GM23338 (cell line): ENCODE data around the gene JOSD1. TPM values are rescaled to one million over a fixed set of nuclear protein-coding genes. Genes with fewer than 3 reads are reported as not detected.

ENCODE experiments used
- ATAC-seq: fragments of 200-7000 bp; cut with Tn5 transposase; 3 replicates; pipeline ENCODE4 v1.9.1; 2020
- DNase-seq: peaks from one replicate; pipeline ENCODE4 v3.0.0-alpha.2; 2015; ENCODE audit warnings: low spot score
- H2AFZ ChIP-seq: fragments of 200-600 bp; sonication (generic); 2 replicates; pipeline ENCODE4 v1.8.0; 2016; ENCODE audit warnings: antibody characterized with exemption, mild to moderate bottlenecking, moderate library complexity
- H3F3A ChIP-seq: fragments of 200-600 bp; sonication (generic); replicated peaks from 2 replicates; pipeline ENCODE4 v1.8.0; 2017; ENCODE audit warnings: antibody characterized with exemption, mixed run types, low read depth
- H3K27ac ChIP-seq: fragments of 200-600 bp; sonication (generic); 2 replicates; pipeline ENCODE4 v1.6.1; 2016; ENCODE audit warnings: low read depth
- H3K27me3 ChIP-seq: fragments of 200-600 bp; sonication (generic); 2 replicates; pipeline ENCODE4 v1.8.0; 2016; ENCODE audit warnings: mild to moderate bottlenecking, mixed run types, moderate library complexity; ENCODE audit not compliant: insufficient read depth
- H3K36me3 ChIP-seq: fragments of 200-600 bp; sonication (generic); 2 replicates; pipeline ENCODE4 v1.8.0; 2016; ENCODE audit warnings: mild to moderate bottlenecking; ENCODE audit not compliant: insufficient read depth
- H3K4me1 ChIP-seq: fragments of 200-600 bp; sonication (generic); 2 replicates; pipeline ENCODE4 v1.8.0; 2016; ENCODE audit warnings: mild to moderate bottlenecking, moderate library complexity; ENCODE audit not compliant: insufficient read depth
- H3K4me2 ChIP-seq: fragments of 200-600 bp; sonication (generic); 2 replicates; pipeline ENCODE4 v1.7.1; 2017; ENCODE audit warnings: mixed run types
- H3K4me3 ChIP-seq: fragments of 200-600 bp; sonication (generic); 2 replicates; pipeline ENCODE4 v1.6.1; 2016; ENCODE audit warnings: mixed run types
- H3K79me2 ChIP-seq: fragments of 200-600 bp; sonication (generic); replicated peaks from 2 replicates; pipeline ENCODE4 v1.8.0; 2017; ENCODE audit warnings: mild to moderate bottlenecking; ENCODE audit not compliant: insufficient read depth
- H3K9me2 ChIP-seq: fragments of 200-600 bp; sonication (generic); 2 replicates; pipeline ENCODE4 v1.8.0; 2017; ENCODE audit not compliant: insufficient read depth
- H4K20me1 ChIP-seq: fragments of 200-600 bp; sonication (generic); replicated peaks from 2 replicates; pipeline ENCODE4 v1.8.0; 2017; ENCODE audit warnings: mild to moderate bottlenecking; ENCODE audit not compliant: insufficient read depth
- H3K27ac Mint-ChIP-seq: 2 replicates; pipeline ENCODE4 v1.8.0; 2020; ENCODE audit warnings: inconsistent platforms, mild to moderate bottlenecking, moderate library complexity, mixed read lengths
- H3K27me3 Mint-ChIP-seq: 3 replicates; pipeline ENCODE4 v1.8.0; 2022; ENCODE audit warnings: low read depth, mild to moderate bottlenecking, moderate library complexity, mixed read lengths, inconsistent platforms; ENCODE audit not compliant: insufficient read depth, poor library complexity
- H3K36me3 Mint-ChIP-seq: 3 replicates; pipeline ENCODE4 v1.8.0; 2021; ENCODE audit warnings: low read depth, mild to moderate bottlenecking, inconsistent platforms, moderate library complexity, mixed read lengths
- H3K4me1 Mint-ChIP-seq: 3 replicates; pipeline ENCODE4 v1.8.0; 2020; ENCODE audit warnings: mild to moderate bottlenecking, inconsistent platforms, mixed read lengths
- H3K4me3 Mint-ChIP-seq: 3 replicates; pipeline ENCODE4 v1.8.0; 2021; ENCODE audit warnings: moderate library complexity, mild to moderate bottlenecking, inconsistent platforms, mixed read lengths
- H3K9me3 Mint-ChIP-seq: 3 replicates; pipeline ENCODE4 v1.8.0; 2020; ENCODE audit warnings: moderate library complexity, mild to moderate bottlenecking, inconsistent platforms, mixed read lengths
- CREB1 ChIP-seq: fragments of 250-450 bp; sonication (Bioruptor Pico); IDR thresholded peaks from 2 replicates; pipeline ENCODE4 v1.5.0; 2020; ENCODE audit warnings: low read depth, mild to moderate bottlenecking, moderate library complexity
- ETS1 ChIP-seq: IDR thresholded peaks from 2 replicates; pipeline ENCODE4 v1.6.1; 2016; ENCODE audit warnings: antibody characterized with exemption
- EZH2 ChIP-seq: fragments of 200-600 bp; sonication (generic); IDR thresholded peaks from one replicate; pipeline ENCODE4 v1.8.0; 2017; ENCODE audit warnings: antibody characterized with exemption, mild to moderate bottlenecking, low read depth; ENCODE audit not compliant: unreplicated experiment
- EZH2phosphoT487 ChIP-seq: fragments of 200-600 bp; sonication (generic); IDR thresholded peaks from one replicate; pipeline ENCODE4 v1.8.1; 2018; ENCODE audit warnings: antibody characterized with exemption; ENCODE audit not compliant: unreplicated experiment
- NANOG ChIP-seq: IDR thresholded peaks from 2 replicates; pipeline ENCODE4 v1.6.1; 2016; ENCODE audit warnings: antibody characterized with exemption, borderline replicate concordance
- POLR2AphosphoS5 ChIP-seq: IDR thresholded peaks from 2 replicates; pipeline ENCODE4 v1.6.1; 2016; ENCODE audit warnings: antibody characterized with exemption, low read depth
- ZNF114 ChIP-seq: fragments of 250-450 bp; sonication (Bioruptor Pico); IDR thresholded peaks from 2 replicates; pipeline ENCODE4 v1.5.0; 2020; ENCODE audit warnings: mild to moderate bottlenecking, moderate library complexity
- ZNF331 ChIP-seq: fragments of 250-450 bp; sonication (Bioruptor Pico); IDR thresholded peaks from 2 replicates; pipeline ENCODE4 v1.5.0; 2020; ENCODE audit warnings: low read depth, mild to moderate bottlenecking, moderate library complexity
- ZNF462 ChIP-seq: fragments of 250-450 bp; sonication (Bioruptor Pico); IDR thresholded peaks from 2 replicates; pipeline ENCODE4 v1.5.0; 2020; ENCODE audit warnings: mild to moderate bottlenecking, moderate library complexity
- polyA plus RNA-seq: library from polyadenylated mRNA; unstranded; fragments of >200 nt; fragmentation: Nextera tagmentation; extraction: Ambion mirVana; gene quantifications from 2 replicates; pipeline ENCODE4 v1.2.1, GENCODE V29; 2016
- total RNA-seq: library from RNA; depleted of rRNA; stranded (reverse); fragments of >200 nt; shearing (Covaris generic); gene quantifications from 2 replicates; pipeline ENCODE4 v1.2.3, GENCODE V29; 2014
- TF ChIP-seq, protein P1 (sequence below), 2 experiments: fragments of 200-600 bp in 1 of 2; sonication (generic) in 1 of 2; conservative IDR thresholded peaks; 2 replicates each; pipeline versions ENCODE4 v1.5.1 to v1.6.1; 2016 to 2017; ENCODE audit warnings: antibody characterized with exemption in 2 of 2, low read depth in 2 of 2, mild to moderate bottlenecking in 2 of 2, moderate library complexity in 1 of 2
- TF ChIP-seq, protein P2 (sequence below): IDR thresholded peaks from one replicate; pipeline ENCODE4 v1.6.1; 2018; ENCODE audit warnings: antibody characterized with exemption; ENCODE audit not compliant: unreplicated experiment

Gene JOSD1
- total and polyA plus RNA-seq, 2 experiments from 2014 or later, result 4.6 to 19.7 TPM

- H3K27ac ChIP-seq, result no peak overlapping the region
- Mint-ChIP-seq H3K4me1 (peaks cover 63% of the 10 kb centered on the region), H3K27ac (no peak overlapping the region), H3K9me3 (no peaks in the 10 kb centered on the region), H3K36me3 (peaks cover 15% of the 10 kb centered on the region), H3K4me3 (peak overlapping the region; percentile 90; the same call in 1 of the 3 replicates), H3K27me3 (peaks cover 11% of the 10 kb centered on the region)
- DNase-seq, result no peak
- peak overlapping the region; percentile 91 for H3K4me2 ChIP-seq
- no peak overlapping the region for H2AFZ ChIP-seq
- H4K20me1 ChIP-seq, result peaks cover 52% of the 10 kb centered on the region
- H3K4me3 ChIP-seq, result peak overlapping the region; percentile 83
- H3K36me3 ChIP-seq, result peaks cover 10% of the 10 kb centered on the region; the same call in 1 of the 2 replicates
- peaks cover 68% of the 10 kb centered on the region for H3K79me2 ChIP-seq
- H3K9me2 ChIP-seq, result no peaks in the 10 kb centered on the region
- H3F3A ChIP-seq, result 0 out of 2 replicates have a peak, but pooled peaks cover 4% of the 10 kb centered on the region
- H3K4me1 ChIP-seq, result peaks cover 51% of the 10 kb centered on the region
- TF ChIP-seq, protein P1, sequence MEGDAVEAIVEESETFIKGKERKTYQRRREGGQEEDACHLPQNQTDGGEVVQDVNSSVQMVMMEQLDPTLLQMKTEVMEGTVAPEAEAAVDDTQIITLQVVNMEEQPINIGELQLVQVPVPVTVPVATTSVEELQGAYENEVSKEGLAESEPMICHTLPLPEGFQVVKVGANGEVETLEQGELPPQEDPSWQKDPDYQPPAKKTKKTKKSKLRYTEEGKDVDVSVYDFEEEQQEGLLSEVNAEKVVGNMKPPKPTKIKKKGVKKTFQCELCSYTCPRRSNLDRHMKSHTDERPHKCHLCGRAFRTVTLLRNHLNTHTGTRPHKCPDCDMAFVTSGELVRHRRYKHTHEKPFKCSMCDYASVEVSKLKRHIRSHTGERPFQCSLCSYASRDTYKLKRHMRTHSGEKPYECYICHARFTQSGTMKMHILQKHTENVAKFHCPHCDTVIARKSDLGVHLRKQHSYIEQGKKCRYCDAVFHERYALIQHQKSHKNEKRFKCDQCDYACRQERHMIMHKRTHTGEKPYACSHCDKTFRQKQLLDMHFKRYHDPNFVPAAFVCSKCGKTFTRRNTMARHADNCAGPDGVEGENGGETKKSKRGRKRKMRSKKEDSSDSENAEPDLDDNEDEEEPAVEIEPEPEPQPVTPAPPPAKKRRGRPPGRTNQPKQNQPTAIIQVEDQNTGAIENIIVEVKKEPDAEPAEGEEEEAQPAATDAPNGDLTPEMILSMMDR (conservative IDR thresholded peaks at IDR 0.05; ENCODE audit: low read depth in 2 of 2), result no peak
- TF ChIP-seq ZNF462 (no peak), POLR2AphosphoS5 (no peak), CREB1 (CRISPR knock-in tag) (no peak), NANOG (no peak), EZH2 (no peak), ZNF331 (CRISPR knock-in tag) (no peak), EZH2phosphoT487 (no peak), ETS1 (no peak), ZNF114 (no peak)
- TF ChIP-seq, protein P2, sequence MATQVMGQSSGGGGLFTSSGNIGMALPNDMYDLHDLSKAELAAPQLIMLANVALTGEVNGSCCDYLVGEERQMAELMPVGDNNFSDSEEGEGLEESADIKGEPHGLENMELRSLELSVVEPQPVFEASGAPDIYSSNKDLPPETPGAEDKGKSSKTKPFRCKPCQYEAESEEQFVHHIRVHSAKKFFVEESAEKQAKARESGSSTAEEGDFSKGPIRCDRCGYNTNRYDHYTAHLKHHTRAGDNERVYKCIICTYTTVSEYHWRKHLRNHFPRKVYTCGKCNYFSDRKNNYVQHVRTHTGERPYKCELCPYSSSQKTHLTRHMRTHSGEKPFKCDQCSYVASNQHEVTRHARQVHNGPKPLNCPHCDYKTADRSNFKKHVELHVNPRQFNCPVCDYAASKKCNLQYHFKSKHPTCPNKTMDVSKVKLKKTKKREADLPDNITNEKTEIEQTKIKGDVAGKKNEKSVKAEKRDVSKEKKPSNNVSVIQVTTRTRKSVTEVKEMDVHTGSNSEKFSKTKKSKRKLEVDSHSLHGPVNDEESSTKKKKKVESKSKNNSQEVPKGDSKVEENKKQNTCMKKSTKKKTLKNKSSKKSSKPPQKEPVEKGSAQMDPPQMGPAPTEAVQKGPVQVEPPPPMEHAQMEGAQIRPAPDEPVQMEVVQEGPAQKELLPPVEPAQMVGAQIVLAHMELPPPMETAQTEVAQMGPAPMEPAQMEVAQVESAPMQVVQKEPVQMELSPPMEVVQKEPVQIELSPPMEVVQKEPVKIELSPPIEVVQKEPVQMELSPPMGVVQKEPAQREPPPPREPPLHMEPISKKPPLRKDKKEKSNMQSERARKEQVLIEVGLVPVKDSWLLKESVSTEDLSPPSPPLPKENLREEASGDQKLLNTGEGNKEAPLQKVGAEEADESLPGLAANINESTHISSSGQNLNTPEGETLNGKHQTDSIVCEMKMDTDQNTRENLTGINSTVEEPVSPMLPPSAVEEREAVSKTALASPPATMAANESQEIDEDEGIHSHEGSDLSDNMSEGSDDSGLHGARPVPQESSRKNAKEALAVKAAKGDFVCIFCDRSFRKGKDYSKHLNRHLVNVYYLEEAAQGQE, result no peak
- no peak for ATAC-seq
- H3K27me3 ChIP-seq, result no peaks in the 10 kb centered on the region
Observed at GRCh38 chr22:38707984-38708383, 7.2 kb upstream of the JOSD1 start.
